NCI-H748 (cell line): ENCODE data around the gene GUCA1A.
"Not testable (repeated sequence)": the region's sequence is repeated elsewhere in the genome, so short reads cannot be mapped to it uniquely, and the experiment has no call there.

Experiments
- DNase-seq: peaks from one replicate; lab custom pipeline; 2025; ENCODE audit not compliant: unreplicated experiment; lab: John Stamatoyannopoulos, UW

Gene GUCA1A

GRCh38 chr6:42202131-42202915 is 29.2 kb downstream of the GUCA1A start:
- DNase-seq: not testable (repeated sequence)

- no peak for DNase-seq
These were observed 30.0 kb downstream of the GUCA1A start for GRCh38 chr6:42203183-42203582.

GRCh38 chr6:42204768-42205282 is 31.7 kb downstream of the GUCA1A start:
- DNase-seq: no peak

GRCh38 chr6:42207559-42207958 is 34.4 kb downstream of the GUCA1A start:
- not testable (repeated sequence) for DNase-seq

- peak; percentile 96 for DNase-seq
These were observed 37.4 kb downstream of the GUCA1A start for GRCh38 chr6:42210551-42210950.

- no peak for DNase-seq
These were observed 38.6 kb downstream of the GUCA1A start for GRCh38 chr6:42211726-42212125.

- no peak for DNase-seq
These were observed 39.3 kb downstream of the GUCA1A start for GRCh38 chr6:42212442-42212841.

- DNase-seq: not testable (repeated sequence)
These were observed 43.3 kb downstream of the GUCA1A start for GRCh38 chr6:42216495-42216894.

- DNase-seq: peak; percentile 41
These were observed 44.0 kb downstream of the GUCA1A start for GRCh38 chr6:42217157-42217518.

- DNase-seq: peak; percentile 99
These were observed 44.6 kb downstream of the GUCA1A start, which contains the start of gene MRPS10 for GRCh38 chr6:42217519-42218367. Gene MRPS10, minus strand, starts transcription at chr6:42217861. Its CDS starts 12 bp downstream, at chr6:42217849.

GRCh38 chr6:42220807-42221206 is 47.6 kb downstream of the GUCA1A start:
- no peak for DNase-seq

- no peak for DNase-seq
These were observed 48.4 kb downstream of the GUCA1A start for GRCh38 chr6:42221546-42221945.

GRCh38 chr6:42222448-42222847 is 49.3 kb downstream of the GUCA1A start:
- no peak for DNase-seq

GRCh38 chr6:42224222-42225028 is 51.3 kb downstream of the GUCA1A start:
- no peak for DNase-seq

- DNase-seq: no peak
These were observed 51.8 kb downstream of the GUCA1A start for GRCh38 chr6:42225029-42225339.

GRCh38 chr6:42225419-42225818 is 52.3 kb downstream of the GUCA1A start:
- DNase-seq: no peak

GRCh38 chr6:42226161-42226611 is 53.0 kb downstream of the GUCA1A start:
- no peak for DNase-seq

GRCh38 chr6:42226645-42227143 is 53.5 kb downstream of the GUCA1A start:
- DNase-seq: no peak

- DNase-seq: no peak
These were observed 54.1 kb downstream of the GUCA1A start for GRCh38 chr6:42227173-42227850.

- DNase-seq: no peak
These were observed 55.1 kb downstream of the GUCA1A start for GRCh38 chr6:42228305-42228704.
